ENCODE results near the gene EPHA10.

The EPHA10 gene

GRCh38 chr1:37732111-37732780 is 32.7 kb downstream of the EPHA10 start:
- no peak for DNase-seq

- no peak for DNase-seq
These were observed 33.5 kb downstream of the EPHA10 start for GRCh38 chr1:37731312-37732019.

GRCh38 chr1:37730376-37730775 is 34.5 kb downstream of the EPHA10 start:
- DNase-seq = no peak

- no peak for DNase-seq
These were observed 36.5 kb downstream of the EPHA10 start for GRCh38 chr1:37728416-37728815.

- DNase-seq = no peak
These were observed 38.0 kb downstream of the EPHA10 start for GRCh38 chr1:37726751-37727585.

GRCh38 chr1:37725851-37726613 is 38.9 kb downstream of the EPHA10 start:
- no peak for DNase-seq

- DNase-seq = no peak
These were observed 40.3 kb downstream of the EPHA10 start for GRCh38 chr1:37724575-37724974.

- no peak for DNase-seq
These were observed 41.4 kb downstream of the EPHA10 start for GRCh38 chr1:37723390-37724078.

- no peak for DNase-seq
These were observed 41.9 kb downstream of the EPHA10 start for GRCh38 chr1:37723072-37723389.

- DNase-seq = no peak
These were observed 42.5 kb downstream of the EPHA10 start for GRCh38 chr1:37722181-37723071.

GRCh38 chr1:37721565-37721964 is 43.4 kb downstream of the EPHA10 start:
- DNase-seq = no peak

- DNase-seq = no peak
These were observed 44.4 kb downstream of the EPHA10 start for GRCh38 chr1:37720231-37721130.

- DNase-seq = no peak
These were observed 45.2 kb downstream of the EPHA10 start for GRCh38 chr1:37719572-37720195.

GRCh38 chr1:37718901-37719571 is 45.9 kb downstream of the EPHA10 start:
- no peak for DNase-seq

GRCh38 chr1:37718181-37718900 is 46.6 kb downstream of the EPHA10 start:
- DNase-seq = no peak

- DNase-seq = no peak
These were observed 47.3 kb downstream of the EPHA10 start for GRCh38 chr1:37717631-37718030.

GRCh38 chr1:37716321-37716720 is 48.6 kb downstream of the EPHA10 start:
- DNase-seq = no peak

GRCh38 chr1:37714689-37715088 is 50.2 kb downstream of the EPHA10 start:
- DNase-seq = no peak

- DNase-seq = no peak
These were observed 50.7 kb downstream of the EPHA10 start for GRCh38 chr1:37714226-37714625.
